T-helper 17 cell (primary cell): Measurements from ENCODE around the gene ADAMTS14. TPM values are rescaled to one million over a fixed set of nuclear protein-coding genes. Genes with fewer than 3 reads are reported as not detected.

Experiments
- ATAC-seq: fragments of 150-1000 bp; cut with Tn5 transposase; 2 replicates; pipeline ENCODE4 v1.10.0; 2021; ENCODE audit warnings: mild to moderate bottlenecking, moderate library complexity
- DNase-seq, 3 donors: peaks; one replicate each; pipeline versions ENCODE4 v3.0.0 to v3.0.0-alpha.2; 2020 to 2021
- H3K9me3 ChIP-seq: one replicate; pipeline ENCODE4 v1.7.0; 2013; ENCODE audit warnings: low read length, mild to moderate bottlenecking; ENCODE audit not compliant: control insufficient read depth, poor library complexity, severe bottlenecking
- H3K27ac Mint-ChIP-seq: one replicate; pipeline ENCODE4 v1.8.0; 2022; ENCODE audit warnings: mild to moderate bottlenecking, moderate library complexity, mixed read lengths
- H3K27me3 Mint-ChIP-seq: one replicate; pipeline ENCODE4 v1.8.0; 2022; ENCODE audit warnings: mixed read lengths
- H3K36me3 Mint-ChIP-seq: one replicate; pipeline ENCODE4 v1.8.0; 2022; ENCODE audit warnings: low read depth, mixed read lengths
- H3K4me1 Mint-ChIP-seq: one replicate; pipeline ENCODE4 v1.8.0; 2022; ENCODE audit warnings: mild to moderate bottlenecking, mixed read lengths
- H3K4me3 Mint-ChIP-seq: one replicate; pipeline ENCODE4 v1.8.0; 2022; ENCODE audit warnings: mild to moderate bottlenecking, moderate library complexity, mixed read lengths
- total RNA-seq, 4 donors: library from RNA in 2 of 4; stranded (reverse) in 2 of 4; gene quantifications; one replicate each; pipeline ENCODE4 v1.2.3 and lab custom pipeline; 2022 to 2026

Gene ADAMTS14
- total RNA-seq, 2 donors from 2014 or later = not detected

GRCh38 chr10:70743879-70744278, 71.6 kb downstream of the ADAMTS14 start:
- peaks cover 14% of the 10 kb centered on the region for H3K27me3 Mint-ChIP-seq
- H3K36me3 Mint-ChIP-seq = peaks cover 2% of the 10 kb centered on the region
- ATAC-seq (no peak), DNase-seq (no peak)
- H3K27ac Mint-ChIP-seq = no peak overlapping the region
- H3K4me1 Mint-ChIP-seq = peaks cover 5% of the 10 kb centered on the region
- H3K4me3 Mint-ChIP-seq = no peak overlapping the region
- no peaks in the 10 kb centered on the region for H3K9me3 ChIP-seq

DNA sequence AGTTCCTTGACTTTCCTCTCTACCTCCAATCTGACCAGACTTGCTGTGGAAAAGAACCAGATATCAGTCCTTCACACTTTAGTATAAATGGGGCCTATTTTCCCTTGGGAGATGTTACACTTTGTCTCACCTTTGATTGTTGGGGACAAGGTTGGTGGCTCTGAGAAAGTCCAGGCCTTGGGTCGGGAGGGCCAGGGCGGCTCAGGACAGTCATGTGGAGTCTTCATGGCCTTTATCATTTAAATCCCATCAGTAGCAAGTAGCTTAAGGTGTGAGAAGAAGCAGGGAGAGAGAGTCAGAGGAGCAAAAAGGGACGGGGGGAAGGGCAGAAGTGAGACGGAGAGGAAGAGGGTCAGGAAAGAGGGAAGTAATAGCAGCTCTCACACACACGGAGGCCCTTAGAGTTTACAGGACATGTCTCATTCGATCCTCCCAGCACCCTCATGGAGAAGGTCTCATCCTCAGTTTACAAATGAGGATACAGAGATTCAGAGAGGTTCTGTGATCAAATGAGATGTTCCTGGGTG, 72.4 kb downstream of the ADAMTS14 start:
- no peak for DNase-seq
- Mint-ChIP-seq H3K27me3 (peaks cover 18% of the 10 kb centered on the region), H3K36me3 (peaks cover 2% of the 10 kb centered on the region), H3K4me3 (no peak overlapping the region), H3K27ac (no peak overlapping the region), H3K4me1 (peaks cover 7% of the 10 kb centered on the region)
- H3K9me3 ChIP-seq = no peaks in the 10 kb centered on the region
- no peak for ATAC-seq

DNA sequence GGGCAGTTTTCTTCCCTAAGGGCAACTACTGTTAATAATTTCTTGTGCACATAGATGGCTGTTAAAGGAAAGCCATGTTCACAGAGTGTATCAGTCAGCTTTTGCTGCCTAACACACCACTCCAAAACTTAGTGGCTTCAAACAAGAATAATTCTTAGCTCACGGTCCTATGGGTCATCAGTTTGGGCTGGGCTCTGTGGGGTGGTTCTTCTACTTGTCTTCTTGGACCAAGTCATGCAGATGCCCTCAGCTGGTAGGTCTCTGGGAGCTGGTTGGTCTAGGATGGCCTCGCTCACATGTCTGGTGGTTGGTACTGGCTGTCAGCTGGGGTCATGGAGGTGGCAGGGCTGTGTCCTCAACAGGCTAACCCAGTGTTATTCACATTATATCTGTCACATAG, 73.2 kb downstream of the ADAMTS14 start:
- H3K9me3 ChIP-seq = no peaks in the 10 kb centered on the region
- H3K4me1 Mint-ChIP-seq = peaks cover 7% of the 10 kb centered on the region
- H3K27ac Mint-ChIP-seq = no peak overlapping the region
- no peak for ATAC-seq
- no peak for DNase-seq
- H3K27me3 Mint-ChIP-seq = peaks cover 18% of the 10 kb centered on the region
- peaks cover 2% of the 10 kb centered on the region for H3K36me3 Mint-ChIP-seq
- H3K4me3 Mint-ChIP-seq = no peak overlapping the region

DNA sequence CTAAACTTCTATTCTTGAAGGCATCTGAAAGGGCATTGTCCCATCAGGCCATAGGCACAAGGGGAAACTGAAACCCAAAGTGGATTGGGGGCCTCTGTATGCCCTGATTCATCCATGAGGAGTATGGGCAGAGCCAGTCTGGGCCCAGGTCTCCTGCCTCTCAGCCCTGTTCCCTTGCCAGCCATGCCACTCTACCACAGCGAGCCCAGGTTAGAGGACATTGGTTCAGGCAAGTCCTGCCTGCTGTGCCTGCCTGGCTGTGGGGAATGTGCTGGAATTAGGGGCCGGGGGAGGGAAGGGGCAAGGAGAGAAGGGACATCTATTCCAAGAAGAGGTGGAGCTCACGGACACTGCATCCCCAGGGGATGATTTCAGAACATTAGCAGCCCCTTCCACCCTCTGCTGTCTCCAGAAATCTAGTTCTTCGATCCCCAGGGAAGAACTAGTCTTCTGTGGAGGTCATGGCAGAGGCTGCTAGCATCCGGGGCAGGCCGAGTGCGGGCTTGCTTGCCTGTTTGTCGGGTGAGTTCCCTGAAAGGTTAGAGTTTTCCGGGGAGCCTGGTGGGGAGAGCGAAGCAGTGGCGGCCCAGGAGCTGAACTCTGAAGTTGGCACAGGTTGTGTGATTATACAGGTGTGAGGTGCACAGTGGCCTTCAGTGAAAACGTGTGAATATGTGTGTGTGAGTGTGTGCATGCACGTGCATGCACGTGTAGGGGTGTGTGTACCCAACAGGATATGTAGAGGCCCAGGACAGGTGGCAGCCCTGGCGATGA, 75.1 kb downstream of the ADAMTS14 start:
- no peak overlapping the region for H3K27ac Mint-ChIP-seq
- ATAC-seq (no peak), DNase-seq (no peak)
- H3K4me3 Mint-ChIP-seq = no peak overlapping the region
- H3K36me3 Mint-ChIP-seq = peaks cover 2% of the 10 kb centered on the region
- H3K9me3 ChIP-seq = no peaks in the 10 kb centered on the region
- peaks cover 7% of the 10 kb centered on the region for H3K4me1 Mint-ChIP-seq
- H3K27me3 Mint-ChIP-seq = peaks cover 18% of the 10 kb centered on the region

GRCh38 chr10:70748305-70748704, 76.0 kb downstream of the ADAMTS14 start:
- H3K27me3 Mint-ChIP-seq = peaks cover 18% of the 10 kb centered on the region
- H3K9me3 ChIP-seq = no peaks in the 10 kb centered on the region
- ATAC-seq (no peak), DNase-seq (no peak)
- peaks cover 4% of the 10 kb centered on the region for H3K4me1 Mint-ChIP-seq
- H3K4me3 Mint-ChIP-seq = no peak overlapping the region
- H3K27ac Mint-ChIP-seq = no peak overlapping the region
- H3K36me3 Mint-ChIP-seq = peaks cover 2% of the 10 kb centered on the region

GRCh38 chr10:70748801-70749573, 76.7 kb downstream of the ADAMTS14 start:
- Mint-ChIP-seq H3K27me3 (peaks cover 18% of the 10 kb centered on the region), H3K4me1 (peaks cover 4% of the 10 kb centered on the region), H3K36me3 (peaks cover 2% of the 10 kb centered on the region), H3K27ac (no peak overlapping the region), H3K4me3 (no peak overlapping the region)
- H3K9me3 ChIP-seq = no peaks in the 10 kb centered on the region
- ATAC-seq = no peak
- DNase-seq = no peak

GRCh38 chr10:70749756-70750155, 77.5 kb downstream of the ADAMTS14 start:
- H3K27me3 Mint-ChIP-seq = peaks cover 21% of the 10 kb centered on the region
- no peaks in the 10 kb centered on the region for H3K9me3 ChIP-seq
- no peak overlapping the region for H3K4me3 Mint-ChIP-seq
- no peak overlapping the region for H3K27ac Mint-ChIP-seq
- peaks cover 2% of the 10 kb centered on the region for H3K36me3 Mint-ChIP-seq
- ATAC-seq (no peak), DNase-seq (no peak)
- H3K4me1 Mint-ChIP-seq = peaks cover 4% of the 10 kb centered on the region

DNA sequence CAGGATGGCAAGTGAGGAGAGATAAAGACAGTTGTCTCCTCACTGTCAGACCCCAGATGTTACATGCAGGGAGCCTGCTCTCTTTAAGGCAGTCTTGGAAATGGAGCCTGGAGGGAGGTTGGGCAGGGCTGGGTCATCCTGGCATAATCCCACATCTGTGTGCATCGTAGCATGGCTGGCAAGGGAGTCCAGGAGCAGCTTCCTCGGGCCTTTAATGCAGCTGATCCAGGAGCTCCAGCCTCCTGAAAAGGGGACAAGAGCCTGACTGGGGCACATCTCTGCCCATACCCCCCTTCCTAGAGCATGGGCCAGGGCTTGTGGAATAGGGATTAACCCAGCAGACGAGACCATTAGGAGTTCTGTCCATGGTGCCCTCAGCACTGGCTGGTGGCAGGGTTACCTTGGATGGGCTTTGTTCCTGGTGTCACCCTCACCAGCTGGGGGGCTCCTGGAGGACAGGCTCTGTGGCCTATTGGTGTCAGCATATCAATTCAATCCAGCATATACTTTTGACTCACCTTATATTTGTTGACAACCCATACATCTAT, 77.9 kb downstream of the ADAMTS14 start:
- Mint-ChIP-seq H3K4me3 (no peak overlapping the region), H3K36me3 (peaks cover 2% of the 10 kb centered on the region), H3K4me1 (peaks cover 4% of the 10 kb centered on the region), H3K27me3 (peaks cover 21% of the 10 kb centered on the region), H3K27ac (no peak overlapping the region)
- ATAC-seq (no peak), DNase-seq (no peak)
- H3K9me3 ChIP-seq = no peaks in the 10 kb centered on the region

DNA sequence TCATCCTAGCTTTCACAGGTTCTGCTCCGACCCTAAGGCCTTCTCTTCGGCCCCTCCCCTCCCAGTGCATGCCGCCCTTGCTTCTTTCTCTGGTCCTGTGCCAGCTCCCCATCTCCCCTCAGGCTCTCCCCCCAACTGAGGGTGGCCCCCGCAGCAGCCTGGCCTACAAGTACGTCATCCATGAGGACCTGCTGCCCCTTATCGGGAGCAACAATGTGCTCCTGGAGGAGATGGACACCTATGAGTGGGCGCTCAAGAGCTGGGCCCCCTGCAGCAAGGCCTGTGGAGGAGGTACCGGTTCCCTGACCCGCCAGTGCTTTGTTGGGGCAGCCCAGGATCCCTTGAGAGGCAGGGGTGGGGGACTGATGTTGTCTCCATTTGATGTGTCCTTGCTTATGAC, 79.0 kb downstream of the ADAMTS14 start:
- DNase-seq (no peak), ATAC-seq (no peak)
- H3K27ac Mint-ChIP-seq = no peak overlapping the region
- H3K4me1 Mint-ChIP-seq = peaks cover 2% of the 10 kb centered on the region
- H3K36me3 Mint-ChIP-seq = no peaks in the 10 kb centered on the region
- no peaks in the 10 kb centered on the region for H3K9me3 ChIP-seq
- peaks cover 22% of the 10 kb centered on the region for H3K27me3 Mint-ChIP-seq
- no peak overlapping the region for H3K4me3 Mint-ChIP-seq

DNA sequence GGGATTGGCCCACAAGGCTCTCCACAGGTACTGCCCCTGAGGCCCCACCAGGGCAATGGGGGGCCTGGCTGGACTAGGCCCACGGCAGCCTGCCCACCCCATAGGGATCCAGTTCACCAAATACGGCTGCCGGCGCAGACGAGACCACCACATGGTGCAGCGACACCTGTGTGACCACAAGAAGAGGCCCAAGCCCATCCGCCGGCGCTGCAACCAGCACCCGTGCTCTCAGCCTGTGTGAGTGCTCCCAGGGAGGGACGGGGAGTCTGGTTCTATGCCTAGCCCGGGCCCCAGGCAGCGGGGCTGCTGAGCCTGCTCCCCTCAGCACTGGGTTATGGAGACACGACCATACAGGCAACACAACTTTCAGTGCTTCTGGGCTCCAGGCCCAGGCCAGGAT, 79.7 kb downstream of the ADAMTS14 start:
- H3K4me3 Mint-ChIP-seq = no peak overlapping the region
- no peaks in the 10 kb centered on the region for H3K36me3 Mint-ChIP-seq
- peaks cover 2% of the 10 kb centered on the region for H3K4me1 Mint-ChIP-seq
- no peak for ATAC-seq
- H3K27ac Mint-ChIP-seq = no peak overlapping the region
- no peak for DNase-seq
- H3K9me3 ChIP-seq = no peaks in the 10 kb centered on the region
- peaks cover 22% of the 10 kb centered on the region for H3K27me3 Mint-ChIP-seq

GRCh38 chr10:70752571-70752970, 80.3 kb downstream of the ADAMTS14 start:
- ATAC-seq = no peak
- peaks cover 20% of the 10 kb centered on the region for H3K27me3 Mint-ChIP-seq
- H3K9me3 ChIP-seq = no peaks in the 10 kb centered on the region
- H3K27ac Mint-ChIP-seq = no peak overlapping the region
- DNase-seq = no peak
- H3K36me3 Mint-ChIP-seq = no peaks in the 10 kb centered on the region
- H3K4me3 Mint-ChIP-seq = no peak overlapping the region
- peaks cover 2% of the 10 kb centered on the region for H3K4me1 Mint-ChIP-seq

- Mint-ChIP-seq H3K4me3 (no peak overlapping the region), H3K27me3 (peaks cover 17% of the 10 kb centered on the region), H3K36me3 (no peaks in the 10 kb centered on the region), H3K4me1 (peaks cover 2% of the 10 kb centered on the region), H3K27ac (no peak overlapping the region)
- no peaks in the 10 kb centered on the region for H3K9me3 ChIP-seq
- DNase-seq = no peak
- ATAC-seq = no peak
Observed at GRCh38 chr10:70753026-70753663, 80.8 kb downstream of the ADAMTS14 start.
